IMR-90 (cell line): ENCODE results near the gene TRABD2A. TPM values are rescaled to one million over a fixed set of nuclear protein-coding genes. Genes with fewer than 3 reads are reported as not detected.
"Not testable (repeated sequence)": the region's sequence is repeated elsewhere in the genome, so short reads cannot be mapped to it uniquely, and the experiment has no call there.

ENCODE experiments used
- ATAC-seq: fragments of 200-7000 bp; cut with Tn5 transposase; 2 replicates; pipeline ENCODE4 v1.9.1; 2020; ENCODE audit warnings: low read depth, mild to moderate bottlenecking, moderate library complexity
- BruUV-seq: library from RNA; stranded (reverse); fragments of 400-500 nt; replicated peaks from 2 replicates; lab custom pipeline; 2021; lab: Mats Ljungman, UMichigan
- CTCF ChIA-PET: fragments of 300-600 bp; formaldehyde crosslinking; extraction: SDS; loops from one replicate; lab custom pipeline; 2021; ENCODE audit warnings: antibody characterized with exemption; lab: Yijun Ruan, JAX
- POLR2A ChIA-PET: fragments of 300-600 bp; sonication (Branson Sonifier 250); formaldehyde crosslinking; loops from one replicate; lab custom pipeline; 2022; ENCODE audit warnings: antibody characterized with exemption; ENCODE audit not compliant: unreplicated experiment; lab: Charles Lee
- DNase-seq: peaks from one replicate; pipeline ENCODE4 v3.0.0; 2013
- H2AFZ ChIP-seq: replicated peaks from 2 replicates; pipeline ENCODE3; 2013; ENCODE audit warnings: low read length, mild to moderate bottlenecking; ENCODE audit not compliant: poor library complexity
- H2AK5ac ChIP-seq: 2 replicates; pipeline ENCODE4 v1.6.1; 2013; ENCODE audit warnings: low read depth, low read length, inconsistent platforms
- H2AK9ac ChIP-seq: replicated peaks from 2 replicates; pipeline ENCODE3; 2013; ENCODE audit warnings: mild to moderate bottlenecking, low read depth, low read length, moderate library complexity; ENCODE audit not compliant: poor library complexity
- H2BK120ac ChIP-seq: 2 replicates; pipeline ENCODE4 v1.6.1; 2013; ENCODE audit warnings: low read depth, low read length, inconsistent platforms
- H2BK15ac ChIP-seq: 3 replicates; pipeline ENCODE4 v1.6.1; 2013; ENCODE audit warnings: low read depth, low read length, inconsistent platforms
- H2BK20ac ChIP-seq: 2 replicates; pipeline ENCODE4 v1.6.1; 2013; ENCODE audit warnings: low read depth, mild to moderate bottlenecking, inconsistent platforms, low read length, moderate library complexity
- H2BK5ac ChIP-seq: 2 replicates; pipeline ENCODE4 v1.6.1; 2013; ENCODE audit warnings: mild to moderate bottlenecking, low read depth, low read length, inconsistent platforms; ENCODE audit not compliant: poor library complexity, severe bottlenecking
- H3K14ac ChIP-seq: replicated peaks from 2 replicates; pipeline ENCODE4 v1.6.1; 2013; ENCODE audit warnings: low read depth, low read length, inconsistent platforms
- H3K18ac ChIP-seq: 2 replicates; pipeline ENCODE4 v1.6.1; 2013; ENCODE audit warnings: low read depth, low read length, control low read depth
- H3K23ac ChIP-seq: 2 replicates; pipeline ENCODE4 v1.6.1; 2013; ENCODE audit warnings: low read depth, low read length, inconsistent platforms
- H3K27ac ChIP-seq: 2 replicates; pipeline ENCODE4 v1.5.1; 2013; ENCODE audit warnings: mild to moderate bottlenecking, control low read depth, low read length; ENCODE audit not compliant: insufficient read depth
- H3K27me3 ChIP-seq: 2 replicates; pipeline ENCODE4 v1.6.1; 2013; ENCODE audit warnings: low read length; ENCODE audit not compliant: control insufficient read depth, insufficient read depth
- H3K36me3 ChIP-seq: 2 replicates; pipeline ENCODE4 v1.6.1; 2013; ENCODE audit warnings: low read length, mixed read lengths; ENCODE audit not compliant: control insufficient read depth, insufficient read depth
- H3K4ac ChIP-seq: 2 replicates; pipeline ENCODE4 v1.6.1; 2013; ENCODE audit warnings: low read depth, low read length, inconsistent platforms
- H3K4me1 ChIP-seq: 2 replicates; pipeline ENCODE4 v1.6.1; 2013; ENCODE audit warnings: low read length, mixed read lengths; ENCODE audit not compliant: control insufficient read depth, insufficient read depth
- H3K4me2 ChIP-seq: 2 replicates; pipeline ENCODE4 v1.6.1; 2013; ENCODE audit warnings: low read depth, mild to moderate bottlenecking, control low read depth, low read length, moderate library complexity
- H3K4me3 ChIP-seq: 2 replicates; pipeline ENCODE4 v1.5.1; 2013; ENCODE audit warnings: low read depth, mild to moderate bottlenecking, control low read depth, low read length, moderate library complexity; ENCODE audit not compliant: insufficient read depth
- H3K56ac ChIP-seq: 2 replicates; pipeline ENCODE4 v1.6.1; 2013; ENCODE audit warnings: low read length, inconsistent platforms; ENCODE audit not compliant: insufficient read depth; ENCODE audit errors: extremely low read depth
- H3K79me1 ChIP-seq, 2 experiments: 2 replicates each; pipeline ENCODE4 v1.6.1; 2013; ENCODE audit warnings: low read length in 2 of 2, inconsistent platforms in 1 of 2, low read depth in 1 of 2
- H3K9ac ChIP-seq: 2 replicates; pipeline ENCODE4 v1.6.1; 2013; ENCODE audit warnings: low read depth, low read length, control low read depth
- H3K9me1 ChIP-seq: 2 replicates; pipeline ENCODE4 v1.6.1; 2013; ENCODE audit warnings: low read length, inconsistent platforms; ENCODE audit not compliant: insufficient read depth
- H3K9me3 ChIP-seq: 2 replicates; pipeline ENCODE4 v1.6.1; 2013; ENCODE audit warnings: low read length; ENCODE audit not compliant: control insufficient read depth, insufficient read depth
- H4K20me1 ChIP-seq: 2 replicates; pipeline ENCODE4 v1.6.1; 2013; ENCODE audit warnings: low read length, inconsistent platforms; ENCODE audit not compliant: insufficient read depth
- H4K5ac ChIP-seq: 2 replicates; pipeline ENCODE4 v1.6.1; 2013; ENCODE audit warnings: mild to moderate bottlenecking, low read depth, low read length, control low read depth
- H4K8ac ChIP-seq, 2 experiments: 2 replicates each; pipeline ENCODE4 v1.6.1; 2013; ENCODE audit warnings: low read depth in 2 of 2, low read length in 2 of 2, control low read depth in 1 of 2, inconsistent platforms in 1 of 2
- H4K91ac ChIP-seq: 2 replicates; pipeline ENCODE4 v1.6.1; 2013; ENCODE audit warnings: low read depth, low read length, inconsistent platforms; ENCODE audit not compliant: insufficient read depth
- MAFK ChIP-seq: IDR thresholded peaks from 2 replicates; pipeline ENCODE4 v1.6.1; 2012; ENCODE audit warnings: low read depth, low read length, improper control_type of control experiment
- WGBS, 2 experiments: methylation state at CpG; one replicate each; pipeline versions ENCODE4 v1.1.5 to v1.1.7; 2013; ENCODE audit warnings: missing lambda C conversion rate in 2 of 2; ENCODE audit not compliant: insufficient read length in 1 of 2; ENCODE audit errors: extremely low coverage in 2 of 2; 5-methylcytosine and 5-hydroxymethylcytosine counted together
- dilution Hi-C: fragments of 300-500 bp; cut with HindIII; formaldehyde crosslinking; loops from one replicate; pipeline ENCODE4 v1.14.3; 2018; ENCODE audit warnings: low sequenced_read_pairs; ENCODE audit not compliant: unreplicated experiment
- in situ Hi-C: fragments of 300-500 bp; cut with MboI; formaldehyde crosslinking; loops from 3 replicates; pipeline ENCODE4 v1.14.3; 2019; ENCODE audit warnings: low sequenced_read_pairs, inconsistent platforms, mixed read lengths
- intact Hi-C: fragments of 100-400 bp; cut with micrococcal nuclease; formaldehyde crosslinking; loops from 2 replicates; pipeline ENCODE4 v1.10.0; 2022
- polyA plus RNA-seq, 3 experiments: library from polyadenylated mRNA; depleted of rRNA; stranded (reverse); fragments of >200 nt; gene quantifications; 2 replicates each; pipeline ENCODE4 v1.2.3, GENCODE V29; 2012; ENCODE audit warnings: low replicate concordance in 1 of 3
- total RNA-seq: library from RNA; depleted of rRNA; stranded (reverse); fragments of >200 nt; gene quantifications from 2 replicates; pipeline ENCODE4 v1.2.3, GENCODE V29; 2012

TRABD2A gene
- total and polyA plus RNA-seq, 2 of the 4 experiments (the other 2 are of a cell fraction) = 17.6 to 20.3 TPM

DNA sequence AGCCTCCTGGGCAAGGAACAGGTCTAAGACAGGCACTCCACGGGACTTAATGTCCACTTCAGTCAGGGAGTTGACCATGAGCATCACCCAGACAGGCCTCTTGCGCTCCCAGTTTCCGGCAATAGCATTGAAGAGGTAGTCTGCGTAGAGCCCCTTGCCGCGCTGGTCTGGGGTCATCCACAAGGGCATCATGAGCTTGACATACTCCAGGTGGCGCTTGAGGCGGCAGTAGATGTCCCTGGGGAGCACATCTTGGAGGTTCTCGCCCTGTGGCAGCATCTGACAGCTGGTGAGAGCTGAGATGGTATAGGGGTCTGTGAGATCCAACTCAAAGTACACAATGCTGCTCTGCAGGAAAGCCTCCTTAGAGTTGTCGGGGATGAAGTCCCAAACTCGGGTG lies 10.6 kb downstream of the TRABD2A start:
- intact Hi-C loops = no loop called here
- no peak overlapping the region for H3K9ac ChIP-seq
- no peak for TF ChIP-seq MAFK
- no peak overlapping the region for H4K8ac ChIP-seq
- H3K18ac ChIP-seq = no peak overlapping the region
- H2AK5ac ChIP-seq = no peak overlapping the region
- peaks cover 11% of the 10 kb centered on the region; the same call in 1 of the 2 replicates for H3K9me1 ChIP-seq
- H2BK20ac ChIP-seq = no peak overlapping the region
- in situ Hi-C loops = loop anchor here (25.0 kb wide), 1 partner anchor 833 kb away; no protein-coding TSS in a partner anchor
- H2BK5ac ChIP-seq = no peak overlapping the region
- H2AFZ ChIP-seq = no peak overlapping the region
- 91% methylated on average over 4 of the region's 11 CpGs; no CpG with 5 or more reads in 1 of the 2 experiments for WGBS, 2 experiments
- no peak overlapping the region for H3K56ac ChIP-seq
- no peak overlapping the region for H3K27ac ChIP-seq
- no peak overlapping the region for H2AK9ac ChIP-seq
- no peak overlapping the region for H3K23ac ChIP-seq
- BruUV-seq = no TSS peak
- H4K91ac ChIP-seq = no peak overlapping the region
- no peak overlapping the region for H2BK120ac ChIP-seq
- H3K4me3 ChIP-seq = no peak overlapping the region
- H4K5ac ChIP-seq = no peak overlapping the region
- dilution Hi-C loops = no loop called here
- peaks cover 12% of the 10 kb centered on the region for H3K36me3 ChIP-seq
- no peaks in the 10 kb centered on the region for H3K27me3 ChIP-seq
- ChIA-PET POLR2A (no interaction called here), CTCF (no interaction called here)
- peaks cover 23 to 28% of the 10 kb centered on the region in 2 experiments for H3K79me1 ChIP-seq
- no peak for DNase-seq
- no peaks in the 10 kb centered on the region; the same call in 1 of the 2 replicates for H4K20me1 ChIP-seq
- no peak overlapping the region for H2BK15ac ChIP-seq
- H3K14ac ChIP-seq = no peak overlapping the region
- H3K4me2 ChIP-seq = no peak overlapping the region
- peaks cover 7% of the 10 kb centered on the region for H3K4me1 ChIP-seq
- ATAC-seq = no peak
- no peaks in the 10 kb centered on the region for H3K9me3 ChIP-seq
- H3K4ac ChIP-seq = no peak overlapping the region

GRCh38 chr2:84868327-84868726 lies 12.6 kb downstream of the TRABD2A start:
- H3K9me1 ChIP-seq, H3K4me2 ChIP-seq, H3K18ac ChIP-seq, H4K5ac ChIP-seq, H3K23ac ChIP-seq, ATAC-seq, H2AK5ac ChIP-seq, H2AK9ac ChIP-seq, dilution Hi-C loops, H3K9ac ChIP-seq, H3K9me3 ChIP-seq, BruUV-seq, H4K20me1 ChIP-seq, H3K56ac ChIP-seq, DNase-seq, H3K4me1 ChIP-seq, H4K8ac ChIP-seq, H2BK120ac ChIP-seq, H2BK5ac ChIP-seq, H3K27ac ChIP-seq, H2AFZ ChIP-seq, H2BK20ac ChIP-seq, H3K27me3 ChIP-seq, H3K14ac ChIP-seq, H2BK15ac ChIP-seq, H4K91ac ChIP-seq, H3K4me3 ChIP-seq, H3K36me3 ChIP-seq, H3K4ac ChIP-seq: not testable (repeated sequence)
- H3K79me1 ChIP-seq = peaks cover 24 to 26% of the 10 kb centered on the region in 2 experiments; a peak in 3 of 4 replicates
- intact Hi-C loops = loop anchor here (5.0 kb wide), 1 partner anchor 371 kb away; no protein-coding TSS in a partner anchor
- in situ Hi-C loops = loop anchor here (25.0 kb wide), 1 partner anchor 831 kb away; no protein-coding TSS in a partner anchor
- no CpG with 5 or more reads among the region's 4 CpGs for WGBS, 2 experiments
- POLR2A ChIA-PET = interaction anchor here (0.5 kb wide), 1 partner anchor 1246 kb away, joined by 3 read pairs; no protein-coding TSS in a partner anchor
- CTCF ChIA-PET = interaction anchor here (1.4 kb wide), 1 partner anchor 342 kb away, joined by 3 read pairs; no protein-coding TSS in a partner anchor
